Stimulated activated CD8-positive, alpha-beta memory T cell treated with anti-CD3 and anti-CD28 coated beads, Interleukin-15, amount 100 ng/mL, for 1 hour (primary cell): ENCODE data around the gene TNS2.

Experiments used
- DNase-seq: peaks from one replicate; pipeline ENCODE4 v3.0.0-alpha.2; 2020; ENCODE audit warnings: low read depth

The TNS2 gene

GRCh38 chr12:53113951-53114350, 64.1 kb downstream of the TNS2 start:
- no peak for DNase-seq
